Effector memory CD8-positive, alpha-beta T cell (primary cell): ENCODE results near the gene TGFBR1.

Experiments
- ATAC-seq: fragments of 150-1000 bp; cut with Tn5 transposase; replicated peaks from 2 replicates; pipeline ENCODE4 v1.10.0; 2021; ENCODE audit warnings: mild to moderate bottlenecking, moderate library complexity
- DNase-seq, 3 experiments: peaks; one replicate each; pipeline ENCODE4 v3.0.0; 2021
- H3K27ac Mint-ChIP-seq, 2 donors: one replicate each; pipeline ENCODE4 v1.8.0; 2022; ENCODE audit warnings: mild to moderate bottlenecking in 2 of 2, mixed read lengths in 2 of 2, moderate library complexity in 2 of 2
- H3K27me3 Mint-ChIP-seq, 2 donors: one replicate each; pipeline ENCODE4 v1.8.0; 2022; ENCODE audit warnings: mixed read lengths in 2 of 2
- H3K36me3 Mint-ChIP-seq: one replicate; pipeline ENCODE4 v1.8.0; 2022; ENCODE audit warnings: mild to moderate bottlenecking, moderate library complexity, mixed read lengths; ENCODE audit not compliant: insufficient read depth
- H3K4me1 Mint-ChIP-seq, 2 donors: one replicate each; pipeline ENCODE4 v1.8.0; 2022; ENCODE audit warnings: low read depth in 2 of 2, mixed read lengths in 2 of 2
- H3K4me3 Mint-ChIP-seq, 2 donors: one replicate each; pipeline ENCODE4 v1.8.0; 2022; ENCODE audit warnings: mild to moderate bottlenecking in 2 of 2, mixed read lengths in 2 of 2, moderate library complexity in 2 of 2
- H3K9me3 Mint-ChIP-seq, 2 donors: one replicate each; pipeline ENCODE4 v1.8.0; 2022; ENCODE audit warnings: mixed read lengths in 2 of 2

Gene TGFBR1

DNA sequence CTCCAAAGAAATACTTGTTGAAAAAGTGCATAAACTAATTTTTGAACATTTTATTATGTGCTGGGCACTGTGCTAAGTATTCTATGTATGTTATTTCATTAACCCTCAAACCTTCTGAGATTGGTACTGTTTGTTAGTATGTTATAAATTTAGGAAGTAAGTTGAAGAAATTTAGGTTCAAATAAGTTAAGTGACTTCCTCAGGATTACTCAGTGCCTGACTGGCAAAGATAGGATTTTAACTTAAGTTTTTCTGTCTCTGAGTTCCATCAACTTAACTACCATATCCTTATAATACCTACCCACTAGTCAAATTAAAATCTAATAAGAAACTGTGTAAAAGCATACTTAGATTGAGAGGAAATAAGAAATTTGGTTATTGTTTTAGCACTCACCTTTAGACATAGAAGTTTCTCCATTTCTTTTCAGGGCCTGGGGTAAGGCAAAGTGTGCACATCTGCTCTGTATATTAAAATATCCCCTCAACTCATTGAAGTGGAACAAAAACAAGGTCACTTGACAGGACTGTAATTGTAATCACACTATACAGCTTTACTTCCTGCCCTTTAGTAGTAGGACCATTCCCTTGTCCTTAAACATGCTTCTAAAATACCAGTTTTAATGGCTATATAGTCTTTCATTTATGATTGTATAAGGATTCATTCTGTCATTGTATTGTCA, 15.2 kb downstream of the TGFBR1 start:
- Mint-ChIP-seq H3K4me1 (peaks cover 56 to 78% of the 10 kb centered on the region in 2 donors), H3K9me3 (no peaks in the 10 kb centered on the region)

DNA sequence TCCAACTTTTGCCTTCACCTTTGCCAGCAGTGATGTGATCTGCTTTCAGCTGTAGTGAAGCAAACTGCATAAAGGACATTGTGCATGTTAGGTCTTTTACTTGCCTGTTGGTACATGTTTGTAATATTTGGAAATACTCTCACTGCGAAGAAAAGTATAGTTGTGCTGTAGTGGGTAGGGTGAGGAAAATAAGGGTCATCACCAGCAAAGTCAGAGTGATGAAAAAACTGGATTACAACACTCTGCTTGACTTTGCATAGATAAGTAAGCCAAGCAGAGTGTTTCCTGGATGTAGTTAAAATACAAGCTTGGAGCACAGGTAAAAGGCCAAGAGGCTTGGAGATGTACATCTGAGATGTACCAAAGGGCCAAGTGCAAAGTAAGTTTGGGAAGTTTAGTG, 16.7 kb downstream of the TGFBR1 start:
- H3K27ac Mint-ChIP-seq, result peak overlapping the region in 1 of 2 donors; percentile 42
- DNase-seq (no peak), ATAC-seq (no peak)
- H3K4me3 Mint-ChIP-seq, result peak overlapping the region in 1 of 2 donors; percentile 34
- no peaks in the 10 kb centered on the region for H3K27me3 Mint-ChIP-seq
- H3K9me3 Mint-ChIP-seq, result no peaks in the 10 kb centered on the region
- peaks cover 16% of the 10 kb centered on the region for H3K36me3 Mint-ChIP-seq
- H3K4me1 Mint-ChIP-seq, result peaks cover 58 to 79% of the 10 kb centered on the region in 2 donors

More for the DNA sequence above, 15.2 kb downstream of the TGFBR1 start:
- Mint-ChIP-seq H3K36me3 (peaks cover 16% of the 10 kb centered on the region), H3K4me3 (peak overlapping the region; percentile 76 to 81), H3K27ac (peak overlapping the region; percentile 30 to 68), H3K27me3 (no peaks in the 10 kb centered on the region)
- ATAC-seq (no peak), DNase-seq (no peak)

DNA sequence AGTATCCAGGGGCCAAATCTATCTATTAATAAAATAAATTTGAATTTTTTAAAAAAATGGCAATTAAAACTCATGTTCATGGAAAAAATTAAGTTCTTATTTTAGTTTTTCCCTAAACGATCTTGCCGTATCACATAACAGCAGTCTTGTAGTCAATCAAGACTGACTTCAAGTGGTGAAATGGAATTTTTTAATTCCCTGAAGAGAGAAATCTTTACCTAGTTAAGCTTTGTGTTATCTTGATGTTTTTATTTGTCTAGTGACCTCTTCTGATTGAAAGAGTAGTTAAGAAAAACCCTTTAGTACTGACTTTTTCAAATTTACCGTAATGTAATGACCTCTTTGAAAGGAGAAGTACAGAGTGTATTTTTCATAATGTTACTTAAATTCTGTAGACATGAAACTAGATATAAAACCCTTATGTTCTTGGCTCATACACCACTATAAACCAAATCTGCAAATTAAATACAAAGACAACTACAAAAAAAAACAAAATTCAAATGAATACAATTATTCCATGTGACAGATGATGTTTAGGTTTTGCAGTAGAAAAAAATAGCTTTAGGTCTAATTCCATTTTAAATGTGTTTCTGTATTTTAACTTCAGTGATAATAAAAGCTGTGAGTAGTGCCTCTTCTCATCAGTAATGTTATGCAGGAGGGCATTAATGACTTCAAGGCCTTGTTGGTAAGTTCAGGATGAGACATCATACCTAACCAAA, 19.8 kb downstream of the TGFBR1 start:
- Mint-ChIP-seq H3K27me3 (no peaks in the 10 kb centered on the region), H3K4me3 (no peak overlapping the region), H3K27ac (peak overlapping the region; percentile 6 to 60), H3K9me3 (no peaks in the 10 kb centered on the region), H3K36me3 (peaks cover 10% of the 10 kb centered on the region), H3K4me1 (peaks cover 66 to 85% of the 10 kb centered on the region in 2 donors)
- DNase-seq, result no peak
- no peak for ATAC-seq

DNA sequence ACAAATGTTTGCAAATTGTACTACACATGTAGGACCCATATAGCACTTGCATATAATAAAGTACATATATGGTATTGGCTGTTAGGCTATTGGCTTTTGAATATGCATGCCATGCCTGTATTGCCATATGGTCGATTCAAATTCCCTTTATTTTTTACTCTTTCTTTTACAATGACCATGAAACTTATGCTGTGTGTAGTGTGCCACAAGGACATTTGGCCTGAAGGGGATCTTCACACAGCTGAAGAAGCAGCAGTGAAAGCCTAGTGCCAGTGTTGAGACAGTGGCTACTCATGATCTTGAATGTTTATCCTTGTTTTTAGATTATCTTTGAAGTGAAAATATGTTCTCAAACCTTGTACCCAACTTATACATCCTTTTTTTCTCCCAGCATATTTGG, 20.5 kb downstream of the TGFBR1 start:
- peaks cover 12% of the 10 kb centered on the region for H3K36me3 Mint-ChIP-seq
- H3K27ac Mint-ChIP-seq, result peak overlapping the region in 1 of 2 donors; percentile 23
- ATAC-seq (no peak), DNase-seq (no peak)
- H3K9me3 Mint-ChIP-seq, result no peaks in the 10 kb centered on the region
- H3K27me3 Mint-ChIP-seq, result no peaks in the 10 kb centered on the region
- H3K4me1 Mint-ChIP-seq, result peaks cover 62 to 84% of the 10 kb centered on the region in 2 donors
- peak overlapping the region in 1 of 2 donors; percentile 5 for H3K4me3 Mint-ChIP-seq

DNA sequence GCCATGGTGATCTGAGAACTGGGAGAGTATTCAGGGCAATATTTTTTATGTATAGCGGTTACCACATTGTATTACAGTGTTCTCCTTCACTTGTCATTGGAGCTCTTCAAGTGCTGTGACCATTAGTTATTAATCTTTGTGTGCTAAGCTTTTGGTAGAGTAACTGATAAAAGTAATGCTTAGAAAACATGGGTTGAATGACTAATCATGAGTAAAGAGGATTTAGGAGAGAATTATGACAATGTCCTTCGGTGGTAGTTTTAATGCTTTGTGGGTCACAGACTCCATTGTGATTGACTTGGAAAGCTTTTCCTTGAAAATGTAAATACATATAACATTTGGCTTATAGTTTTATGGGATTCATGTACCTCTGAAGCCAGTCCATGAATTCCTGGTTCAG, 21.4 kb downstream of the TGFBR1 start:
- ATAC-seq, result no peak
- Mint-ChIP-seq H3K4me3 (no peak overlapping the region), H3K27ac (peak overlapping the region in 1 of 2 donors; percentile 23), H3K36me3 (peaks cover 17% of the 10 kb centered on the region), H3K4me1 (peaks cover 57 to 83% of the 10 kb centered on the region in 2 donors), H3K9me3 (no peaks in the 10 kb centered on the region), H3K27me3 (no peaks in the 10 kb centered on the region)
- DNase-seq, result no peak

DNA sequence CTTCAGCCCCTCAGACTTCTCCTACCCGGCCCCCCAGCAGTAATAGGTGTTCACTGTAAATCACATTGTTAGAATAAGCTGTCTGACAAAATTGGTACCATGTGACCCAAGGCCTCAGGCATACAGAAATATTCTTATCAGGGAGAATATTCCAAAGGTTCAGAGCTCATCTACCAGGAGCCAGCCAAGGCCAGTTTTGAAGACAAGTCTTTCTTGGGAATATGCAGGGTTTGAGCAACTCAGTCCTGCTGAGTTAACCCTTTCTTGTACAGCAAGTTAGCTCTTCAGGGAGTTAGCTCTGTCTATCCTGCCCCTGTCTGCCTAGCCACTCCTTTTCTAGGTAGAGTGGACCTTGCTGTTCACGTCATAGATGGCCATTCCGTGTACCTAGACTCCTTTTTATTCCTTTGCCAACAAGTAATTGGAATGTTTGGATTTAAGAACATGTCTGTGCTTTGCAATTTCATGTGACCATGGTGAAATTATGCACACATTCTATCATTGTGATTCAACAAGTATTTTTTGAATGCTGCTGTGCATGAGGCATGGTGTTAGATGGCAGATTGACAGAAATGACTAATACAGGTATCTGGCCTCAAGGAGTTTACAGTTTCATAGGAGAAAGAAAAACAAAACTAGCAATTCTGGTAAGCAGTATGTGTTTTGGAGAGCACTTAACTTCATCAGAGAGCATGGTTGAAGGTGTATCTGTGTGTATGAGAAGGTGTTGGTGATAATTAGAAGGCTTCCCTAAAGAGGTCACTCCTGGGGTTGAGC, 22.6 kb downstream of the TGFBR1 start:
- DNase-seq, result no peak
- Mint-ChIP-seq H3K4me3 (peak overlapping the region; percentile 13 to 23), H3K9me3 (no peaks in the 10 kb centered on the region), H3K4me1 (peaks cover 58 to 81% of the 10 kb centered on the region in 2 donors), H3K27me3 (no peaks in the 10 kb centered on the region), H3K36me3 (peaks cover 28% of the 10 kb centered on the region), H3K27ac (peak overlapping the region; percentile 29 to 53)
- ATAC-seq, result no peak

DNA sequence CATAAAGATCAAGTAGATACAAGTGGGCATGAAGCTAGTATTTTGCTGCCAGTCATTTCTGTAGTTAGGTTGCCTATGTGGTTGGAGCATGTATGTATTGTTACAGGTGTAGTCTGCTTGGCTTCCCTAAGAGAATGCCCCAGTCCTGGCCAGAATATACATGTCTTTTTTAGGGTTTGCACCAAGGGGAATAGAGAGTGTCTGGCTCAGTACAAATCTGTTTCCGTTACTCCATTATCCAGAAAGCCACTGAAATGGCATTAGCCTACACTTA, 23.2 kb downstream of the TGFBR1 start:
- ATAC-seq, result no peak
- no peaks in the 10 kb centered on the region for H3K9me3 Mint-ChIP-seq
- no peak for DNase-seq
- no peaks in the 10 kb centered on the region for H3K27me3 Mint-ChIP-seq
- peak overlapping the region; percentile 13 to 23 for H3K4me3 Mint-ChIP-seq
- H3K4me1 Mint-ChIP-seq, result peaks cover 58 to 85% of the 10 kb centered on the region in 2 donors
- peaks cover 33% of the 10 kb centered on the region for H3K36me3 Mint-ChIP-seq
- peak overlapping the region in 1 of 2 donors; percentile 53 for H3K27ac Mint-ChIP-seq

DNA sequence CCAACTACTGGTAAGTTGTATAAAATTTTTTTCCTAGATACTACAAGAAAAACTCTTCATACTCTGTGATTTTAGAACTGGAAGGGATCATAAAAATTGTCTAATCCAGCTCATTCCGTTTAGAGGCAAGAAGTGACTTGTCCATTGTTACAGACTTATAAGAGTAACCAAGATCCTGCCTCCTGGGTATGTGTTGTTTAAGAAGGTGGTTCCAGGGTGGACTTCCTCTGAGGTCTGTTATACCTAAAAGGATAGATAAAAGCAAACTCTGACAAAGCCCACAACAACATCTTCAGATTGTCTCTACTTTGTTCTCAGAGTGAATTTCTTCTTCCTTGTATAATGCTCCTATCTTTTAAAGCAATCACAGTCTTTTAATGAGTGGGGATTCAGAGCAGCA, 24.2 kb downstream of the TGFBR1 start:
- Mint-ChIP-seq H3K27me3 (no peaks in the 10 kb centered on the region), H3K36me3 (peaks cover 41% of the 10 kb centered on the region), H3K4me1 (peaks cover 54 to 76% of the 10 kb centered on the region in 2 donors), H3K27ac (peak overlapping the region; percentile 49 to 89), H3K4me3 (peak overlapping the region in 1 of 2 donors; percentile 52), H3K9me3 (no peaks in the 10 kb centered on the region)
- DNase-seq, result no peak
- no peak for ATAC-seq

DNA sequence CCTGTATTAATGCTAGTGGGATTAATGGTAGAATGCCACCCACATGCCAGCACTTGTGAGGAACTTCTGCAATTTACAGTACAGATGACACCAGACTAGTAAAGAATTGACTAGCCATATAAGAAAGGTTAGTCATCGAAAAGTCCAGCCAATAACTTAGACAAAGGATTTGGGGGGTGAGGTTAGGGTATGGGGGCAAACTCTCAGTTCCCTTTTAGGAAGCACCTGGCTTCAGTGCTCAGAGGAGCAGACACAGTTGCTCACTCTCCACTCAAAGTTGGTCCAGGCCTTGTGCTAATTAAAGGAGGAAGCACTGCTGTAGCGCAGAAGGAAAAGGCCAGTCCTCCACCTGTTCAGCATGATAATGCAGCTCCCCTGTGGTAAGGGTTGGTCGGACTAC, 25.2 kb downstream of the TGFBR1 start:
- ATAC-seq (peak; percentile 27), DNase-seq (no peak)
- H3K4me1 Mint-ChIP-seq, result peaks cover 53 to 76% of the 10 kb centered on the region in 2 donors
- no peaks in the 10 kb centered on the region for H3K9me3 Mint-ChIP-seq
- peaks cover 45% of the 10 kb centered on the region for H3K36me3 Mint-ChIP-seq
- no peaks in the 10 kb centered on the region for H3K27me3 Mint-ChIP-seq
- H3K27ac Mint-ChIP-seq, result peak overlapping the region in 1 of 2 donors; percentile 73
- no peak overlapping the region for H3K4me3 Mint-ChIP-seq

DNA sequence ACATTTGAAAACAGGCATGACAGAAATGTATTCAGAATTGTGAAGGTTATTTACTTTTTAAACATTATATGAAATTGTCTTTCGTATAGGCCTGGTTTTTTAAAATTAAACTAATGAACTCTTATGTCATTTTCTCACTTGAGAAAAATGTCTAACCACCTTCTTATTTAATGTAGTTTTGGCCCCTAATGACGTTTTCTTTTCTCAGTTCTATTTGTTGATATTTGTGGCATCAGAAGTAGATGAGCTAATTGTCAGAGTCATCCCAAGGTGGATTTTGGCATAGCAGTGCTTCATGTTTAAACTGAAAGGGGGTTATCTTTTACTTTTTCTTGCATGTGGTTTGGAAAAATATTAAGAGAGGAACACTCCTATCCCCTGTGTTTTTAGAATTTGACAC, 28.2 kb downstream of the TGFBR1 start:
- Mint-ChIP-seq H3K4me1 (peaks cover 40 to 71% of the 10 kb centered on the region in 2 donors), H3K27me3 (no peaks in the 10 kb centered on the region), H3K27ac (peak overlapping the region; percentile 29 to 38), H3K36me3 (peaks cover 53% of the 10 kb centered on the region), H3K4me3 (no peak overlapping the region), H3K9me3 (no peaks in the 10 kb centered on the region)
- DNase-seq (no peak), ATAC-seq (no peak)

DNA sequence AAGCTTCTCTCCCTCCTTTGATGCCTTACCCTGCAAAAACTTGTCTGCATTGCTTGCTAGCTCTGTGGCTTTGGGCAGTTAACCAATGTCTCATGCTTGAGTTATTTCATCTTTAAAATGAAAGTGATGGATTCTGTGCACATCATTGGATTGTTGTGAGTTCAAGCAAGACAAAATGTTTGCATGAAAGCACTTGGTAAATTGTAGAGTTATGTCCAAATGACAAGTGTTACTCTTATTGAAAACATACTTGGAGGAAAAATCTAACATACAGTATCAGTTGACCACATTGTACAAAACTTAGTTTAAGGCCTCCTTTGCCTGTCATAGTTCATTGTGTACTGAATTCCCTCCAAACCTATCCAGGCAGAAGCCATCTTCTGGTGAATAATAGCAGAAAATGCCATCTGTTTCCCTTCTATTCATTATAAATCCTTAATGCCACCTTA, 30.0 kb downstream of the TGFBR1 start:
- DNase-seq (no peak), ATAC-seq (peak; percentile 67)
- peaks cover 32 to 63% of the 10 kb centered on the region in 2 donors for H3K4me1 Mint-ChIP-seq
- H3K27me3 Mint-ChIP-seq, result no peaks in the 10 kb centered on the region
- peak overlapping the region in 1 of 2 donors; percentile 84 for H3K27ac Mint-ChIP-seq
- H3K4me3 Mint-ChIP-seq, result peak overlapping the region in 1 of 2 donors; percentile 54
- H3K36me3 Mint-ChIP-seq, result peaks cover 62% of the 10 kb centered on the region
- H3K9me3 Mint-ChIP-seq, result no peaks in the 10 kb centered on the region

DNA sequence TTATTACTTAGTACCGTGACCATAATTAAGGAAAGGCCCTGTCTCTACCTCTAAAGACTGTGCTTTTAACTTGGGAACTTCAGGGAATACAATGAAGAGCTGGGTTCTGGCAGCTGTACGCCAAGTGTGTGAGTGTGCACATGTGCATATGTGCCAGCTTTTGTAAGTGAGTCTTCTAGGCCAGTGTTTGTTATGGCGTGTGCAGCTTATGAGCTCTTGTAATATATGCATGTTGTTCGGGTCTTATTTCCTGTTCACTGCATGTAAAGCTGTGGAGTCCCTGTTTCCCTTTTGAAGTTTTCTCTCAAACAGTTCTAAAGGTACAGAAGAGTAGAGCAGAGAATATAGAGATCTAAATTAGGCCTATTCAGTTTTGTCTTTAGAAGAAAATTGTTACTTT, 30.5 kb downstream of the TGFBR1 start:
- Mint-ChIP-seq H3K27me3 (no peaks in the 10 kb centered on the region), H3K27ac (peak overlapping the region in 1 of 2 donors; percentile 84), H3K36me3 (peaks cover 64% of the 10 kb centered on the region), H3K4me3 (peak overlapping the region; percentile 33 to 54), H3K4me1 (peaks cover 32 to 60% of the 10 kb centered on the region in 2 donors), H3K9me3 (no peaks in the 10 kb centered on the region)
- peak; percentile 47 for ATAC-seq
- DNase-seq, result no peak

DNA sequence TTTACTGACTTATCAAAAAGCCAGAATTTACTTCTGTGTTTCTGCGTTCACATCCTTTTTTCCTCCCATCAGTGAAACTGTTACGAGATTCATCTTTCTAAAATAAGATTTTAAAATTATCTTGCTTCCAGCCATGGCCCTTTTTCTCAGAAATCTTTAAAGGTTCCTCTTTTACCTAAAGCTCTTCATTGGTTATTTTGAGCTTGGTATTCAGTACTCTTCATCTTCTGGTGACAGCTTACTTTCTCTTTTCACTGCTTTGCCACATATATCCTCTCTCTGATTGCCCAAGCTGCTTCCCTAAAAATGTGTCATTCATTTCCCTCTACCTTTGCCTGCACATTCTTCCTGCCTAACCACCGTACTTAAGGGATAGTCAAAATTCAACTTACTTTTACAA, 32.3 kb downstream of the TGFBR1 start:
- Mint-ChIP-seq H3K4me1 (peaks cover 34 to 58% of the 10 kb centered on the region in 2 donors), H3K9me3 (no peaks in the 10 kb centered on the region), H3K4me3 (no peak overlapping the region), H3K27ac (peak overlapping the region in 1 of 2 donors; percentile 84), H3K36me3 (peaks cover 55% of the 10 kb centered on the region), H3K27me3 (no peaks in the 10 kb centered on the region)
- ATAC-seq (no peak), DNase-seq (no peak)
